ENCODE measurements around the gene LRG1. TPM values are rescaled to one million over a fixed set of nuclear protein-coding genes. Genes with fewer than 3 reads are reported as not detected.

Gene LRG1
- total and polyA plus RNA-seq, 9 donors: 0.33 to 7.6 (median 2.7) TPM

DNA sequence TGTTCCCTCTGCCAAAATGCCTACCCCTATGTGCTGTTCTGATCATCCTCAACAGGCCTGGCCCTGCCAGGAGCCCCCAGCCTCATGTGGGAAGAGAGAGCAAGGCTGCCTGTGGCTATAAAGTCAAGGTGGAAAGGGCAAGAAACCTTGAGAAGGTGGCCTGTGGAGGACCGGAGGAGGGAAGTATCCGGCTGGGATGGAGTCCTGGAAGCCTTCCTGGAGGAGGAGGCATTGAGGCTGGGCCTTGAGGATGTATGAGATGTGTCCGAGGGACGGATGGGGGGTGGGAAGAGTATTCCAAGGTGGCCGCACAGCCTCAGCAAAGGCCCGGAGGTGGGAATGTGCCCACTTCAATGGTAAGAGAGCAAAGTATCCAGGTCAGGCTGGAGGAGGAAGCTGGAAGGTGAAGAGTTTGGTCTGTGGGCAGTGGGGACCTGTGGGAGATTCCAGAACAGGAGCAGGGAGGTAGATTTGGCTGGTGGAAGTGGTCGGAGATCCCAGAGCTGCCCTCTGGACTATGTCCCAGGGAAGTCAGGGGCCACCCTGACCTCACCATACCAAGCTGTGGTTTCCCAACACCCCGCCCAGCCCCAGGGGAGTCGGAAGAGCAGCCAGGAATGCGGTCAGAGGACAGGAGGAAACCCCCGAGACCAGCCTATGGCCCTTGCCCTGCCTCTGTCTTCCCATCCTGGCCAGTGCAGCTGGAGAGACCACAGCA, 18.5 kb downstream of the LRG1 start:
- Histone ChIP-seq H3K27me3 (no peaks in the 10 kb centered on the region), H3K4me3 (no peak overlapping the region), H3K4me1 (ENCODE audit: insufficient read depth) (peaks cover 24% of the 10 kb centered on the region), H3K27ac (no peak overlapping the region), H3K36me3 (no peaks in the 10 kb centered on the region), H3K9me3 (no peaks in the 10 kb centered on the region)
- TF ChIP-seq EP300 (IDR thresholded peaks at IDR 0.05) (no peak), POLR2A (IDR thresholded peaks at IDR 0.05) (no peak)
- TF ChIP-seq, protein P1, sequence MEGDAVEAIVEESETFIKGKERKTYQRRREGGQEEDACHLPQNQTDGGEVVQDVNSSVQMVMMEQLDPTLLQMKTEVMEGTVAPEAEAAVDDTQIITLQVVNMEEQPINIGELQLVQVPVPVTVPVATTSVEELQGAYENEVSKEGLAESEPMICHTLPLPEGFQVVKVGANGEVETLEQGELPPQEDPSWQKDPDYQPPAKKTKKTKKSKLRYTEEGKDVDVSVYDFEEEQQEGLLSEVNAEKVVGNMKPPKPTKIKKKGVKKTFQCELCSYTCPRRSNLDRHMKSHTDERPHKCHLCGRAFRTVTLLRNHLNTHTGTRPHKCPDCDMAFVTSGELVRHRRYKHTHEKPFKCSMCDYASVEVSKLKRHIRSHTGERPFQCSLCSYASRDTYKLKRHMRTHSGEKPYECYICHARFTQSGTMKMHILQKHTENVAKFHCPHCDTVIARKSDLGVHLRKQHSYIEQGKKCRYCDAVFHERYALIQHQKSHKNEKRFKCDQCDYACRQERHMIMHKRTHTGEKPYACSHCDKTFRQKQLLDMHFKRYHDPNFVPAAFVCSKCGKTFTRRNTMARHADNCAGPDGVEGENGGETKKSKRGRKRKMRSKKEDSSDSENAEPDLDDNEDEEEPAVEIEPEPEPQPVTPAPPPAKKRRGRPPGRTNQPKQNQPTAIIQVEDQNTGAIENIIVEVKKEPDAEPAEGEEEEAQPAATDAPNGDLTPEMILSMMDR (IDR thresholded peaks at IDR 0.05): no peak
- intact Hi-C loops (cut with DNase I): no loop called here
- WGBS, 3 donors: 67 to 70% (median 70%) methylated on average over 11 of the region's 11 CpGs
- peak in 1 of 5 donors; percentile 28 for DNase-seq

DNA sequence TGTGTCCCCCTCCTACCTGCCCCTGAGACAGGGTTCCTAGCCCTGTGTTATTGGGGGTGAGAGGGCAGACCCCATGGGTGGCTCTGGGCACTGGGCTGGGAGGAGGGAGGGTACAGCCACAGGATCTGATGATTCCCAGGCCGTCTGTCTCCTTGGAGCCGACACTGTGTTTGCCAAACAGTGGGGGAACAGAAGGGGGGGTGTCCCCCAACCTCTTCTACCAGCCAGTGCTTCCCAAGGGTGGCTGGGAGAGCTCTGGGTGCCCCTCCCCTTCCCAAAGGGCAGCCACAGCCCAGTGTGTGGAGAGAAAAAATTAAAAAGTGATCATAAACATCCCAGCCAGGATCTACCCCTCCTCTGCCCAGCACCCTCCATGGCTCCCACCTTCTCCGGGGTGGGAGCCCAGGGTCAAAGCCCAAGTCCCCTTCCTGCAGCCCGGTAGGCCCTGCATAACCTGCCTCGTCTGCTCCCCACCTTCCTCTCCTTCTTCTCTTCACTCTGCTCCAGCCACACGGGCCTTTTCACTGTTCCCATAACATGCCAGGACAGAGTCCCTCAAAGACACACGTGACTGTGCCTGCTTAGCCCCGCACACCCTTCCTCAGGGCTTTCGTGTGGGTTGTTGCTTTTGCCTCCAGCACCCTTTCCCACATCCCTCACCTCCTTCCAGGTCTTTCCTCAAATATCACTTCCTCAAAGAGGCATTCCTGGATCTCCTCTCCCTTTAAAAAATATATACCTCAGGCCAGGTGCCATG, 20.1 kb downstream of the LRG1 start:
- peaks cover 24% of the 10 kb centered on the region for H3K4me1 ChIP-seq (ENCODE audit: insufficient read depth)
- H3K9me3 ChIP-seq: no peaks in the 10 kb centered on the region
- H3K27ac ChIP-seq: peak overlapping the region; percentile 45 to 78
- peak in 3 of 5 donors; percentile 46 to 67 (median 47) for DNase-seq
- no peaks in the 10 kb centered on the region for H3K27me3 ChIP-seq
- intact Hi-C loops (cut with DNase I): no loop called here
- no peak overlapping the region for H3K4me3 ChIP-seq
- no peak for TF ChIP-seq EP300 (IDR thresholded peaks at IDR 0.05)
- TF ChIP-seq, protein P1 (IDR thresholded peaks at IDR 0.05): no peak
- no peak for TF ChIP-seq POLR2A (IDR thresholded peaks at IDR 0.05)
- H3K36me3 ChIP-seq: no peaks in the 10 kb centered on the region
- 64 to 75% (median 69%) methylated on average over 9 of the region's 9 CpGs for WGBS, 3 donors

DNA sequence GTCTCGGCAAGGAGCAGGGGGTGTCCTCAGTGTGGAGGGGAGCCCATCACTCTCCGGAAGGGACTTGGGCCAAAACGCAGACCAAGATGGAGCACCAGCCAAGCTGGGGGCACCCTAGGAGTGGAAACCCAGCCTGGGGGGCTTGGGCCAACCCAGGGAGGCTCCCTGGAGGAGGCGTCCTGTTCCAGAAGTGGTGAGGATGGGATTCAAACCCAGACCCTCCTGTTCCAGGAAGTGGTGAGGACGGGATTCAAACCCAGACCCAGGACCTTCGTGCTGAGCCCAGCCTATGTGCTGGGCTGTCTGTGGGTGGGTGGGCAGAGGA, 20.7 kb downstream of the LRG1 start:
- H3K4me1 ChIP-seq (ENCODE audit: insufficient read depth): peaks cover 24% of the 10 kb centered on the region
- DNase-seq: peak in 2 of 5 donors; percentile 52 to 61
- H3K27me3 ChIP-seq: no peaks in the 10 kb centered on the region
- intact Hi-C loops (cut with DNase I): no loop called here
- TF ChIP-seq EP300 (IDR thresholded peaks at IDR 0.05) (no peak), POLR2A (IDR thresholded peaks at IDR 0.05) (no peak)
- TF ChIP-seq, protein P1 (IDR thresholded peaks at IDR 0.05): no peak
- WGBS, 3 donors: 76 to 89% (median 80%) methylated on average over 5 to 6 of the region's 6 CpGs
- no peak overlapping the region for H3K4me3 ChIP-seq
- peak overlapping the region in 1 of 2 donors; percentile 78 for H3K27ac ChIP-seq
- H3K36me3 ChIP-seq: no peaks in the 10 kb centered on the region
- no peaks in the 10 kb centered on the region for H3K9me3 ChIP-seq

DNA sequence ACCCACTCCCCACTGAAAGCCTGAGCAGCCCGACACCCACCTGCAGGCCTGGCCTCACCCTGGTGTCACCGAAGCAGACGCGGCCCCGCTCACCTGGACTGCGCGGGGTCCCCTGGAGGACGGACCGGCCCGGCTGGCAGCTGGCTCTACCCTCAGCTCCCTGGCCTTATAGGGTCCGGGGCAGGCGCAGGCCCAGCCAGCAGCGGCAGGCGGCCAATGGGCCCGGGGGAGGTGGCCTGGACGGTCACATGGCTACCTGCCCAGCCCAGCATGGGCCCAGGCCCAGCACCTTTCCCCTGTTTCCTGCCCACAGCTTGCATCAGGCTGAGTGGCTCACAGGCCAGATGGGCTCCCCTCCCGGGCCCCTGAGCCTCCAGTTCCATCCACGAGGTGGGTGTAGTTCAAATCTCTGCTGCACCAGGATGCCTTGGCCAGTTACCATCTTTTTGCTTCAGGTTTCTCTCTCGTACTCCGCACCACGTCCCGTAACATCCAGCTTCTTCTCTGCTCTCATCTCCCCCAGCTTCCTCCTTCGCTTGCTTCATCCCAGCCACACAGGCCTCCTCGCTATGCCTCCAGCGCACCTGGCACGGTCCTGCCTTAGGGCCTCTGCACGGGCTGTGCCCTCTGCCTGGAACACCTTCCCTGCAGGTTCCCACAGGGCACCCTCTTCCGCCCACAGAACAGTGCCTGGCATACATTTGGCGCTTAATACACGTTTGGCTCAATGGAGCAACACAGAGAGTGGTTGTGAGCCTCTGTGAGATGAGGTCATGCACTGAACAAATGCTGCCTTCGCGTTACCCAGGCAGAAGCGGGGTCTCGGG, 21.3 kb downstream of the LRG1 start, which contains the start of gene PLIN4:
Gene PLIN4, minus strand, starts transcription at position 142 of the 827 bp plus-strand sequence. CDS start 214 bp downstream, outside the sequence.
- H3K27me3 ChIP-seq: no peaks in the 10 kb centered on the region
- peak within 1 kb of the TSS; percentile 29 to 79 for H3K27ac ChIP-seq
- TF ChIP-seq, protein P1 (IDR thresholded peaks at IDR 0.05): peak in 2 of 3 donors; percentile 12 to 20
- TF ChIP-seq EP300 (IDR thresholded peaks at IDR 0.05): no peak
- no peak for TF ChIP-seq POLR2A (IDR thresholded peaks at IDR 0.05)
- H3K36me3 ChIP-seq: no peaks in the 10 kb centered on the region
- peak; percentile 92 to 96 (median 94) for DNase-seq
- intact Hi-C loops (cut with DNase I): no loop called here
- H3K4me3 ChIP-seq: peak within 1 kb of the TSS; percentile 31
- 23 to 25% (median 23%) methylated on average over 34 of the region's 34 CpGs for WGBS, 3 donors
- peaks cover 24% of the 10 kb centered on the region for H3K4me1 ChIP-seq (ENCODE audit: insufficient read depth)
- no peaks in the 10 kb centered on the region for H3K9me3 ChIP-seq

Measured in ovary (tissue), 9 donors.